CD4-positive, alpha-beta memory T cell (primary cell): ENCODE results near the gene RAP1A. TPM values are rescaled to one million over a fixed set of nuclear protein-coding genes. Genes with fewer than 3 reads are reported as not detected.

Experiments
- polyA plus RNA-seq, 2 donors: library from polyadenylated mRNA; unstranded; fragments of 300-500 nt; fragmentation: Illumina TruSeq; gene quantifications; one replicate each; pipeline ENCODE4 v1.2.3, GENCODE V29; 2021
- total RNA-seq, 2 experiments: library from RNA; stranded (reverse); gene quantifications; one replicate each; pipeline ENCODE4 v1.2.3, GENCODE V29; 2021

The RAP1A gene
- total and polyA plus RNA-seq, 4 experiments from 2014 or later, result 67.2 to 134 (median 108) TPM

Other genes with a start within 250 kb of the RAP1A start
- 1 to 10 TPM; 4.5 to 4.9 TPM for gene OVGP1, start 192.1 kb upstream of the RAP1A start, total RNA-seq
- under 1 TPM in 1 of 2 donors, not detected in 1; 0.61 TPM for gene OVGP1, start 192.1 kb upstream of the RAP1A start, polyA plus RNA-seq
- gene WDR77, start 170.5 kb upstream of the RAP1A start, total RNA-seq, result 10 to 100 TPM; 26.3 to 30.3 TPM
- gene WDR77, start 170.5 kb upstream of the RAP1A start, polyA plus RNA-seq, result 10 to 100 TPM; 38.5 to 52.6 TPM
- gene ATP5PB, start 170.3 kb upstream of the RAP1A start, total RNA-seq, result 100 to 1,000 TPM; 103 to 112 TPM
- gene ATP5PB, start 170.3 kb upstream of the RAP1A start, polyA plus RNA-seq, result 100 to 1,000 TPM; 487 to 655 TPM
- gene C1orf162, start 145.8 kb upstream of the RAP1A start, total RNA-seq, result 10 to 100 TPM; 74.9 to 75.9 TPM
- gene C1orf162, start 145.8 kb upstream of the RAP1A start, polyA plus RNA-seq, result 100 to 1,000 TPM; 139 to 274 TPM
- gene ADORA3, start 116.2 kb upstream of the RAP1A start, total RNA-seq, result under 1 TPM; 0.41 to 0.42 TPM
- under 1 TPM in 1 of 2 donors, not detected in 1; 0.46 TPM for gene ADORA3, start 116.2 kb upstream of the RAP1A start, polyA plus RNA-seq
- gene TMIGD3, start 116.2 kb upstream of the RAP1A start, total RNA-seq, result not detected
- gene TMIGD3, start 116.2 kb upstream of the RAP1A start, polyA plus RNA-seq, result not detected
- gene INKA2, start 119.6 kb downstream of the RAP1A start, total RNA-seq, result 1 to 10 TPM; 2.2 to 2.4 TPM
- under 1 TPM; 0.16 to 0.24 TPM for gene INKA2, start 119.6 kb downstream of the RAP1A start, polyA plus RNA-seq
- gene DDX20, start 136.1 kb downstream of the RAP1A start, total RNA-seq, result 10 to 100 TPM; 22.2 to 26.0 TPM
- 10 to 100 TPM; 10.1 to 13.9 TPM for gene DDX20, start 136.1 kb downstream of the RAP1A start, polyA plus RNA-seq